Transverse colon (tissue), 4 donors: ENCODE measurements around the gene PLPP7. TPM values are rescaled to one million over a fixed set of nuclear protein-coding genes. Genes with fewer than 3 reads are reported as not detected.

Experiments used
- DNase-seq: peaks from one replicate; pipeline ENCODE4 v3.0.0-alpha.2; 2019
- H3K27ac ChIP-seq, 4 donors: fragments of 200-600 bp; sonication (generic); 2 replicates each; pipeline ENCODE4 v1.5.1; 2016 to 2018; ENCODE audit warnings: inconsistent platforms in 4 of 4
- H3K27me3 ChIP-seq: fragments of 200-600 bp; sonication (generic); 2 replicates; pipeline ENCODE4 v1.5.1; 2017; ENCODE audit warnings: inconsistent platforms
- H3K36me3 ChIP-seq, 4 donors: fragments of 200-600 bp; sonication (generic); 2 replicates each; pipeline ENCODE4 v1.5.1; 2017 to 2019; ENCODE audit warnings: inconsistent platforms in 4 of 4
- H3K4me1 ChIP-seq, 4 donors: fragments of 200-600 bp; sonication (generic); 2 replicates each; pipeline ENCODE4 v1.5.1; 2017 to 2020; ENCODE audit warnings: inconsistent platforms in 4 of 4
- H3K4me3 ChIP-seq, 4 donors: fragments of 200-600 bp; sonication (generic); 1 replicate in 1 of 4; 2 replicates in 3 of 4; pipeline versions ENCODE4 v1.5.1 to v1.6.1; 2017 to 2019; ENCODE audit warnings: inconsistent platforms in 4 of 4
- H3K9me3 ChIP-seq, 2 donors: fragments of 200-600 bp; sonication (generic); 2 replicates each; pipeline ENCODE4 v1.5.1; 2017 to 2019; ENCODE audit warnings: inconsistent platforms in 2 of 2
- CTCF ChIP-seq, 5 experiments: fragments of 200-600 bp in 3 of 5; fragments of 450-650 bp in 2 of 5; sonication (generic) in 3 of 5; IDR thresholded peaks; 1 replicate in 2 of 5; 2 replicates in 3 of 5; pipeline ENCODE4 v1.5.1; 2016 to 2017; ENCODE audit warnings: antibody characterized with exemption in 5 of 5, inconsistent platforms in 3 of 5, mild to moderate bottlenecking in 2 of 5, moderate library complexity in 1 of 5
- EP300 ChIP-seq: sonication (generic); formaldehyde crosslinking; IDR thresholded peaks from one replicate; pipeline ENCODE4 v1.6.1; 2017; ENCODE audit warnings: antibody characterized with exemption, low read depth
- POLR2A ChIP-seq: fragments of 450-650 bp; IDR thresholded peaks from one replicate; pipeline ENCODE4 v1.6.1; 2016; ENCODE audit warnings: antibody characterized with exemption, mild to moderate bottlenecking, moderate library complexity
- POLR2AphosphoS5 ChIP-seq, 3 donors: sonication (generic); formaldehyde crosslinking; IDR thresholded peaks; one replicate each; pipeline ENCODE4 v1.6.1; 2016; ENCODE audit warnings: antibody characterized with exemption in 3 of 3
- WGBS, 2 donors: methylation state at CpG; one replicate each; pipeline ENCODE4 v1.1.5; 2018; ENCODE audit warnings: low coverage in 1 of 2; 5-methylcytosine and 5-hydroxymethylcytosine counted together
- in situ Hi-C, 4 donors: fragments of 200-750 bp; cut with MboI; loops; one replicate each; pipeline versions ENCODE4 v1.15.0 to v1.15.1; 2017; ENCODE audit warnings: low sequenced_read_pairs in 3 of 4, low pct_ligation_motif_present in 1 of 4, low pct_unique_long_range_greater_than_20kb in 1 of 4
- intact Hi-C: fragments of 100-400 bp; cut with DNase I; formaldehyde crosslinking; loops from one replicate; pipeline ENCODE4 v1.15.1; 2023; ENCODE audit warnings: low total_unique reads
- total RNA-seq, 4 donors: library from RNA; depleted of rRNA; stranded (reverse); fragments of >200 nt; gene quantifications; one replicate each; pipeline ENCODE4 v1.1.0, GENCODE V29; 2016

Gene PLPP7
- total RNA-seq, 4 donors from 2014 or later, result 3.0 to 10.3 (median 4.1) TPM

- WGBS, 2 donors, result 64 to 79% methylated on average over 4 to 15 of the region's 15 CpGs
- in situ Hi-C loops, result no loop called here
- no peak for DNase-seq
Observed at GRCh38 chr9:131258186-131258585, 31.3 kb upstream of the PLPP7 start.

GRCh38 chr9:131258698-131259431 is 30.7 kb upstream of the PLPP7 start:
- H3K27ac ChIP-seq, result no peak overlapping the region
- TF ChIP-seq POLR2A (no peak), EP300 (no peak), CTCF (IDR thresholded peaks at IDR 0.05) (no peak), POLR2AphosphoS5 (IDR thresholded peaks at IDR 0.05) (no peak)
- H3K27me3 ChIP-seq, result no peaks in the 10 kb centered on the region
- no peaks in the 10 kb centered on the region for H3K36me3 ChIP-seq
- no peak for DNase-seq
- peaks cover 0 to 19% (median 1%) of the 10 kb centered on the region in 4 donors for H3K4me1 ChIP-seq
- no peak overlapping the region for H3K4me3 ChIP-seq
- intact Hi-C loops (no loop called here), in situ Hi-C loops (no loop called here)
- H3K9me3 ChIP-seq, result no peaks in the 10 kb centered on the region
- 82% methylated on average over 25 of the region's 25 CpGs; no CpG with 5 or more reads in 1 of the 2 donors for WGBS, 2 donors

More at GRCh38 chr9:131258186-131258585, 31.3 kb upstream of the PLPP7 start:
- intact Hi-C loops, result no loop called here
- Histone ChIP-seq H3K4me3 (no peak overlapping the region), H3K27ac (no peak overlapping the region), H3K36me3 (no peaks in the 10 kb centered on the region), H3K4me1 (peaks cover 0 to 19% (median 1%) of the 10 kb centered on the region in 4 donors), H3K9me3 (no peaks in the 10 kb centered on the region), H3K27me3 (no peaks in the 10 kb centered on the region)
- TF ChIP-seq POLR2AphosphoS5 (IDR thresholded peaks at IDR 0.05), result no peak
- no peak for TF ChIP-seq EP300
- TF ChIP-seq POLR2A, result no peak
- TF ChIP-seq CTCF (IDR thresholded peaks at IDR 0.05), result no peak

- H3K27ac ChIP-seq, result no peak overlapping the region
Observed at GRCh38 chr9:131259432-131259898, 30.1 kb upstream of the PLPP7 start.

More at GRCh38 chr9:131259432-131259898, 30.1 kb upstream of the PLPP7 start:
- Histone ChIP-seq H3K36me3 (no peaks in the 10 kb centered on the region), H3K4me3 (no peak overlapping the region), H3K27me3 (no peaks in the 10 kb centered on the region), H3K4me1 (peaks cover 0 to 15% (median 1%) of the 10 kb centered on the region in 4 donors), H3K9me3 (no peaks in the 10 kb centered on the region)
- no peak for TF ChIP-seq CTCF (IDR thresholded peaks at IDR 0.05)
- TF ChIP-seq EP300, result no peak
- no peak for TF ChIP-seq POLR2A
- no peak for TF ChIP-seq POLR2AphosphoS5 (IDR thresholded peaks at IDR 0.05)
- no peak for DNase-seq
- in situ Hi-C loops (no loop called here), intact Hi-C loops (no loop called here)
- WGBS, 2 donors, result 98% methylated on average over 10 of the region's 12 CpGs; no CpG with 5 or more reads in 1 of the 2 donors
